ENCODE data around the gene MCTP2. TPM values are rescaled to one million over a fixed set of nuclear protein-coding genes. Genes with fewer than 3 reads are reported as not detected.

Gene MCTP2
- total RNA-seq, 2 donors from 2014 or later: 2.3 to 4.3 TPM

- ATAC-seq (no peak), DNase-seq (no peak)
- intact Hi-C loops (cut with DNase I): no loop called here
Measured at GRCh38 chr15:94367726-94368535, 136.6 kb downstream of the MCTP2 start.

- no peak for DNase-seq
- ATAC-seq: no peak
- intact Hi-C loops (cut with DNase I): no loop called here
Measured at GRCh38 chr15:94370206-94370935, 139.0 kb downstream of the MCTP2 start.

- intact Hi-C loops (cut with DNase I): no loop called here
- ATAC-seq (no peak), DNase-seq (no peak)
Measured at GRCh38 chr15:94370936-94371285, 139.6 kb downstream of the MCTP2 start.

- DNase-seq: no peak
Measured at GRCh38 chr15:94372821-94373220, 141.5 kb downstream of the MCTP2 start.

GRCh38 chr15:94375997-94376396 is 144.6 kb downstream of the MCTP2 start:
- no peak for DNase-seq
- intact Hi-C loops (cut with DNase I): no loop called here
- no peak for ATAC-seq

More at GRCh38 chr15:94372821-94373220, 141.5 kb downstream of the MCTP2 start:
- no peak for ATAC-seq
- intact Hi-C loops (cut with DNase I): no loop called here

- intact Hi-C loops (cut with DNase I): no loop called here
- ATAC-seq (no peak), DNase-seq (no peak)
Measured at GRCh38 chr15:94379986-94380385, 148.6 kb downstream of the MCTP2 start.

- DNase-seq: no peak
- intact Hi-C loops (cut with DNase I): no loop called here
- no peak for ATAC-seq
Measured at GRCh38 chr15:94380798-94381197, 149.4 kb downstream of the MCTP2 start.

- DNase-seq: no peak
- intact Hi-C loops (cut with DNase I): no loop called here
- no peak for ATAC-seq
Measured at GRCh38 chr15:94381384-94381783, 150.0 kb downstream of the MCTP2 start.

GRCh38 chr15:94383041-94383440 is 151.7 kb downstream of the MCTP2 start:
- no peak for ATAC-seq
- DNase-seq: no peak
- intact Hi-C loops (cut with DNase I): no loop called here

- DNase-seq (no peak), ATAC-seq (no peak)
- intact Hi-C loops (cut with DNase I): no loop called here
Measured at GRCh38 chr15:94383706-94384105, 152.3 kb downstream of the MCTP2 start.

GRCh38 chr15:94385441-94385840 is 154.1 kb downstream of the MCTP2 start:
- DNase-seq: no peak
- intact Hi-C loops (cut with DNase I): no loop called here
- no peak for ATAC-seq

GRCh38 chr15:94386351-94386750 is 155.0 kb downstream of the MCTP2 start:
- no peak for ATAC-seq
- no peak for DNase-seq
- intact Hi-C loops (cut with DNase I): no loop called here

- DNase-seq (no peak), ATAC-seq (no peak)
- intact Hi-C loops (cut with DNase I): no loop called here
Measured at GRCh38 chr15:94387442-94387841, 156.1 kb downstream of the MCTP2 start.

GRCh38 chr15:94387849-94388441 is 156.6 kb downstream of the MCTP2 start:
- no peak for ATAC-seq
- intact Hi-C loops (cut with DNase I): no loop called here

GRCh38 chr15:94395640-94396039 is 164.3 kb downstream of the MCTP2 start:
- intact Hi-C loops (cut with DNase I): no loop called here
- no peak for DNase-seq
- peak in 1 of 2 donors; percentile 56 for ATAC-seq

More at GRCh38 chr15:94387849-94388441, 156.6 kb downstream of the MCTP2 start:
- DNase-seq: no peak

GRCh38 chr15:94397337-94397736 is 166.0 kb downstream of the MCTP2 start:
- ATAC-seq (peak in 1 of 2 donors; percentile 57), DNase-seq (no peak)
- intact Hi-C loops (cut with DNase I): no loop called here

GRCh38 chr15:94398001-94398400 is 166.6 kb downstream of the MCTP2 start:
- no peak for ATAC-seq
- DNase-seq: no peak
- intact Hi-C loops (cut with DNase I): no loop called here

GRCh38 chr15:94400526-94401298 is 169.4 kb downstream of the MCTP2 start:
- intact Hi-C loops (cut with DNase I): no loop called here
- DNase-seq: no peak
- ATAC-seq: no peak

- DNase-seq: no peak
- intact Hi-C loops (cut with DNase I): no loop called here
- no peak for ATAC-seq
Measured at GRCh38 chr15:94403331-94403730, 172.0 kb downstream of the MCTP2 start.

Data from left cardiac atrium (tissue), 4 donors.